HepG2 (cell line): ENCODE measurements around the gene CD209.

Experiments used
- CAMTA2 ChIP-seq: sonication (generic); formaldehyde crosslinking; IDR thresholded peaks from 2 replicates; pipeline ENCODE4 v1.4.0; 2020; ENCODE audit warnings: mild to moderate bottlenecking, missing genetic modification reagents, borderline replicate concordance
- FOXM1 ChIP-seq: sonication (generic); formaldehyde crosslinking; IDR thresholded peaks from 2 replicates; pipeline ENCODE4 v1.5.0; 2020; ENCODE audit warnings: missing genetic modification reagents
- KLF16 ChIP-seq, 2 experiments: sonication (generic) in 1 of 2; formaldehyde crosslinking in 1 of 2; IDR thresholded peaks; 2 replicates each; pipeline versions ENCODE4 v1.6.1 to v1.8.0; 2016 to 2023; ENCODE audit warnings: missing genetic modification reagents in 2 of 2, missing compliant biosample characterization in 1 of 2
- NFIC ChIP-seq: IDR thresholded peaks from 2 replicates; pipeline ENCODE4 v1.6.1; 2012; ENCODE audit warnings: mild to moderate bottlenecking, low read length, inconsistent platforms
- NONO ChIP-seq, 2 experiments: fragments of 450-650 bp in 1 of 2; sonication (generic) in 1 of 2; formaldehyde crosslinking in 1 of 2; IDR thresholded peaks in 1 of 2; conservative IDR thresholded peaks in 1 of 2; 2 replicates each; pipeline versions ENCODE4 v1.6.1 to v1.8.0; 2017 to 2022; ENCODE audit warnings: mild to moderate bottlenecking in 1 of 2, missing genetic modification reagents in 1 of 2, moderate library complexity in 1 of 2
- POLR2A ChIP-seq, 2 experiments: IDR thresholded peaks; 2 replicates each; pipeline ENCODE4 v1.6.1; 2011; ENCODE audit warnings: low read depth in 2 of 2, low read length in 2 of 2, mild to moderate bottlenecking in 1 of 2, moderate library complexity in 1 of 2; ENCODE audit not compliant: insufficient read depth in 1 of 2
- XRCC5 ChIP-seq: fragments of 200-400 bp; formaldehyde crosslinking; optimal IDR thresholded peaks from 2 replicates; pipeline ENCODE3; 2017; ENCODE audit warnings: mild to moderate bottlenecking, low read length
- ZNF263 ChIP-seq: sonication (generic); formaldehyde crosslinking; IDR thresholded peaks from 2 replicates; pipeline ENCODE4 v1.4.0; 2020; ENCODE audit warnings: missing genetic modification reagents
- TF ChIP-seq, protein P1 (sequence below): sonication (generic); formaldehyde crosslinking; IDR thresholded peaks from 2 replicates; pipeline ENCODE4 v1.5.0; 2020; ENCODE audit warnings: mild to moderate bottlenecking, missing genetic modification reagents, moderate library complexity
- TF ChIP-seq, protein P2 (sequence below): IDR thresholded peaks from 2 replicates; pipeline ENCODE4 v1.6.1; 2016; ENCODE audit warnings: low read depth, control low read depth
- TF ChIP-seq, protein P3 (sequence below): sonication (generic); formaldehyde crosslinking; IDR thresholded peaks from 2 replicates; pipeline ENCODE4 v1.4.0; 2020; ENCODE audit warnings: mild to moderate bottlenecking, missing genetic modification reagents

DNA sequence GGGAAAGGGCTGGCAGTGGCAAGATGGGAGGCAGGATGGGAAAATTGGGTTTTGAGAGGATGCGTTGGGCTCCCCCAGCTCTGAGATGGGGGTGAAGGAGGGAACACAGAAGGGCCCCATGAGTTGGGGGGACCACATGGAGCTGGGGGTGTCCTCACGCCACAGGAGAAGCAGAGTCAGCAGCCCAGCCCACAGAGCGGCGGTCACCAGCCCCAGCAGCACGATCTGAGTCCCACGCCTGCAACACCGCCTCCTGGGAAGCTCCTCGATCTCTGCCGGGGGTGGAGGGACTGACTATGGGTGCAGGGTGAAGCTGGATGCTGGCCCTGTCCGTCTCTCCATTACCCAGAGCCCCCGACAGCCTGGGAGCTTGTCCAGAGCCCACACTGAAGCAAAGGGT is 48.8 kb downstream of the CD209 start:
- TF ChIP-seq ZNF263 (CRISPR knock-in tag) (no peak), XRCC5 (no peak), KLF16 (CRISPR knock-in tag; IDR thresholded peaks at IDR 0.05) (no peak), NONO (IDR thresholded peaks at IDR 0.05) (no peak), NONO (CRISPR knock-in tag; conservative IDR thresholded peaks at IDR 0.05) (no peak), NFIC (no peak), FOXM1 (CRISPR knock-in tag) (no peak), POLR2A (IDR thresholded peaks at IDR 0.05; ENCODE audit: insufficient read depth in 1 of 2, low read depth in 2 of 2, low read length in 2 of 2) (no peak), CAMTA2 (no peak)
- TF ChIP-seq, protein P1, sequence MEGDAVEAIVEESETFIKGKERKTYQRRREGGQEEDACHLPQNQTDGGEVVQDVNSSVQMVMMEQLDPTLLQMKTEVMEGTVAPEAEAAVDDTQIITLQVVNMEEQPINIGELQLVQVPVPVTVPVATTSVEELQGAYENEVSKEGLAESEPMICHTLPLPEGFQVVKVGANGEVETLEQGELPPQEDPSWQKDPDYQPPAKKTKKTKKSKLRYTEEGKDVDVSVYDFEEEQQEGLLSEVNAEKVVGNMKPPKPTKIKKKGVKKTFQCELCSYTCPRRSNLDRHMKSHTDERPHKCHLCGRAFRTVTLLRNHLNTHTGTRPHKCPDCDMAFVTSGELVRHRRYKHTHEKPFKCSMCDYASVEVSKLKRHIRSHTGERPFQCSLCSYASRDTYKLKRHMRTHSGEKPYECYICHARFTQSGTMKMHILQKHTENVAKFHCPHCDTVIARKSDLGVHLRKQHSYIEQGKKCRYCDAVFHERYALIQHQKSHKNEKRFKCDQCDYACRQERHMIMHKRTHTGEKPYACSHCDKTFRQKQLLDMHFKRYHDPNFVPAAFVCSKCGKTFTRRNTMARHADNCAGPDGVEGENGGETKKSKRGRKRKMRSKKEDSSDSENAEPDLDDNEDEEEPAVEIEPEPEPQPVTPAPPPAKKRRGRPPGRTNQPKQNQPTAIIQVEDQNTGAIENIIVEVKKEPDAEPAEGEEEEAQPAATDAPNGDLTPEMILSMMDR (CRISPR knock-in tag) = no peak
- TF ChIP-seq, protein P2, sequence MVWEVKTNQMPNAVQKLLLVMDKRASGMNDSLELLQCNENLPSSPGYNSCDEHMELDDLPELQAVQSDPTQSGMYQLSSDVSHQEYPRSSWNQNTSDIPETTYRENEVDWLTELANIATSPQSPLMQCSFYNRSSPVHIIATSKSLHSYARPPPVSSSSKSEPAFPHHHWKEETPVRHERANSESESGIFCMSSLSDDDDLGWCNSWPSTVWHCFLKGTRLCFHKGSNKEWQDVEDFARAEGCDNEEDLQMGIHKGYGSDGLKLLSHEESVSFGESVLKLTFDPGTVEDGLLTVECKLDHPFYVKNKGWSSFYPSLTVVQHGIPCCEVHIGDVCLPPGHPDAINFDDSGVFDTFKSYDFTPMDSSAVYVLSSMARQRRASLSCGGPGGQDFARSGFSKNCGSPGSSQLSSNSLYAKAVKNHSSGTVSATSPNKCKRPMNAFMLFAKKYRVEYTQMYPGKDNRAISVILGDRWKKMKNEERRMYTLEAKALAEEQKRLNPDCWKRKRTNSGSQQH (CRISPR knock-in tag) = no peak
- TF ChIP-seq, protein P3, sequence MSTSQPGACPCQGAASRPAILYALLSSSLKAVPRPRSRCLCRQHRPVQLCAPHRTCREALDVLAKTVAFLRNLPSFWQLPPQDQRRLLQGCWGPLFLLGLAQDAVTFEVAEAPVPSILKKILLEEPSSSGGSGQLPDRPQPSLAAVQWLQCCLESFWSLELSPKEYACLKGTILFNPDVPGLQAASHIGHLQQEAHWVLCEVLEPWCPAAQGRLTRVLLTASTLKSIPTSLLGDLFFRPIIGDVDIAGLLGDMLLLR (CRISPR knock-in tag) = no peak
